HG03565 (cell line): ENCODE results near the gene C5orf47.

Experiments used
- ATAC-seq: cut with Tn5 transposase; IDR thresholded peaks from one replicate; pipeline ENCODE4 v1.9.1; 2021; ENCODE audit warnings: mild to moderate bottlenecking, moderate library complexity; ENCODE audit not compliant: unreplicated experiment

Gene C5orf47

DNA sequence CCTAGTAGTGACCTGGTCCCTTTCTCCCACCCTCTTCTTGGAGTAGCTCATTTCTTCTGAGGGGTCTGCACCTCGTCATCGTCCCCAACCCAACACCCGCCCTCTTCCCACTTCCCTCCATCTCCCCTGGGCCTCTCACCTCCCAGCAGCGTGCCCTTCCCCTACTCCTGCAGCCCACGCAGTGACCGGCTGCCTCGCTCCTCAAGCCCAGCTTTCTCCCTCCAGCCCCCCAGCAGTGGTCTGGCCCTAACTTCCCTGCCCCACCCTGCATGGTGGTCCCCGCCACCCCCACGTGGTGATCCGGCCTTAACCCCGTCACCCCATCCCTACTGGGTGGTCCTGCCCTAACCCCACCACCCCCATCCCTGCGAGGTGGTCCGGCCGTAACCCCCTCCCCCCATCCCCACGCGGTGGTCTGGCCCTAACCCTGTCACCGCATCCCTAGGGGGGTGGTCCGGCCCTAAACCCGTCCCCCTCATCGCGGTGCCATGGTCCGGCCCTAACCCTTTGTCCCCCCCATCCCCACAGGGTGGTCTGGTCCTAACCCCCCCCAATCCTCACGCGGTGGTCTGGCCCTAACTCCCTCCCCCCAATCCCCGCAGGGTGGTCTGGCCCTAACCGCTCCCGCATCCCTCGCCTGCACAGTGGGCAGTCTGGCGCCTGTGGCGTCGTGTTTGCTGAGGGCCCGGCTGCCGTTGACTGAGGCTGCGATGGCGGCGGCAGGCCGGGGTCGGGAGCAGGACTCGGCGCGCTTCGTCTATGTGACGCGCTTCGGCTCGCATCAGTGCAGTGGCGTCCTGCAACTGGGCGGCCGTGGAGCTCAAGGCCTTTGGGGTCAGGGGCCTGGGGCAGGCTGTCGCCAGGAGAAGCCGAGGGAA is at the start of gene C5orf47:
TSS of gene C5orf47 (plus strand) at position 617 of the 878 bp plus-strand sequence. CDS start at position 711, 94 bp downstream.
- ATAC-seq: no peak

- no peak for ATAC-seq
These were observed 48.7 kb upstream of the C5orf47 start for GRCh38 chr5:173940269-173940668.

GRCh38 chr5:173941102-173941501 is 47.9 kb upstream of the C5orf47 start:
- no peak for ATAC-seq

DNA sequence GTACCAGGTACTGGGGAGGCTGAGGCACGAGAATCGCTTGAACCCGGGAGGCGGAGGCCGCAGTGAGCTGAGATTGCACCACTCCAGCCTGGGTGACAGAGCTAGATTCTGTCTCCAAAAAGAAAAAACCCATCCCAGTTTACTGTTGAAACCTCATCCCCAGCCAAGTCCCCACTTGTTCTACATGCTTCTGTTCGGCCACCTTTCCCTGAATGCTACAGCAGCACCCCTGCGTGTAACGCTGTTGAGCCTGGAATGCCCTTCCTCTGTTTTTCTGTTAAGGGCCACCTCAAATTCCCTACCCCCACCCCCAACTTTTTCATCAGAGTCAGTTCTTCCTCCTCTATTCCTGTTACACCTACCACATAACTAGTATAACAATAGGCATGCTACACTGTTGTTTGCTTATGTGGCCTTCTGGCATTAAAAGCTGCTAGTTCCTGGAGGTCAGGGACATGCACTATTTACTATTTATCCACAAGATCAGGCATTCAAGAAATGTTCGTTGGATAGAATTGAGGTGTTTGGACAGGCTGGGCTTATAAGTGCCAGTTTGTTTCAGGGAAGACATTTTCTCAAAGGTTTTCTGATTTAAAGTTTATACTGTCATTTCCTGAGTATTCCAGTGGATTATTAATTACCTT is 47.1 kb upstream of the C5orf47 start:
- ATAC-seq: no peak

DNA sequence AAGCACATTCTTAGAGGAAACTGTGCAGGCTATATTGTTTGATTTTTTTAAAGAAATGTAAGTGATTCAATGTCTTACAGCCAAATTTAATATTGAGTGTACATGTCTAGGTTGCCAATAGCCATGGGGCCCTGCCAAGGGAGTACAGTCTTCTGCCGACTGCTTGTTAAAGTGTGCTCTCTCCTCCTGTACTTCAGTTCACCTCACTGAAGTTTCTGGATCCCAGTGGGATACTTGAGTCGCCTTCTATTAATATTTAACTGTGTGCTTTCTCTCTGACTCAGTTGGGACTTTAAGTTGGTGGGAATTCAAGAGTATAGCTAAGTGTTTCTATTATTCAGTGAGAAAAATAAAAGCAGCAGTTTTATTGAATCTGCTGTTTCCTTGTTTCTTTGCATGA is 44.5 kb upstream of the C5orf47 start:
- ATAC-seq: no peak

- ATAC-seq: no peak
These were observed 43.8 kb upstream of the C5orf47 start for GRCh38 chr5:173945160-173945559.

- ATAC-seq: no peak
These were observed 42.6 kb upstream of the C5orf47 start for GRCh38 chr5:173946323-173946722.

GRCh38 chr5:173950829-173951228 is 38.1 kb upstream of the C5orf47 start:
- ATAC-seq: no peak

- no peak for ATAC-seq
These were observed 35.4 kb upstream of the C5orf47 start for GRCh38 chr5:173953528-173954090.

GRCh38 chr5:173954671-173955521 is 34.1 kb upstream of the C5orf47 start:
- ATAC-seq: no peak

- no peak for ATAC-seq
These were observed 28.0 kb upstream of the C5orf47 start for GRCh38 chr5:173960986-173961385.

DNA sequence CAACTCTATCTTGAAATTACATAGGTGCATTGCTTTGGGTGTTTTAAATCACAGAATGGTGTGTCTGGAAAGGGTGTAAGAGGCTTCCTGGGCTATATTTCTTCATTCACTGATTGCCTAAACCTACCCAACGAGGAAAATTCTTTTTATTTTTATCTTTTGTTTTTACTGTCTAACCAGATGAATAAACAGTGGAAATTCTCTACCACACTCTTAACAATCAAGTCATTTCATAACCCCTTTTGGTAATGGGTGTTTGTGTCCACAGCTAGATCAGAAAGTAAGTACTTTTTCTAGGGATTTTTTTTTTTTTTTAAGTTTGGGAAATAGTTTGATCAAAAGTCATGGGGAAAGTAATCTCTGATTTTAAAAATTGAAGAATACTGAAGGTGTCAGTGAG is 27.6 kb upstream of the C5orf47 start:
- ATAC-seq: no peak

GRCh38 chr5:173962436-173962972 is 26.5 kb upstream of the C5orf47 start:
- no peak for ATAC-seq

GRCh38 chr5:173963182-173963838 is 25.7 kb upstream of the C5orf47 start:
- ATAC-seq: no peak

- no peak for ATAC-seq
These were observed 25.0 kb upstream of the C5orf47 start for GRCh38 chr5:173963867-173964441.

GRCh38 chr5:173964506-173964905 is 24.5 kb upstream of the C5orf47 start:
- no peak for ATAC-seq

GRCh38 chr5:173967241-173967640 is 21.7 kb upstream of the C5orf47 start:
- ATAC-seq: no peak

GRCh38 chr5:173968154-173968797 is 20.7 kb upstream of the C5orf47 start:
- no peak for ATAC-seq
